Occipital lobe (tissue), 2 donors: ENCODE measurements around the gene ZNF467. TPM values are rescaled to one million over a fixed set of nuclear protein-coding genes. Genes with fewer than 3 reads are reported as not detected.

ENCODE experiments used
- DNase-seq: peaks from one replicate; lab custom pipeline; 2025; lab: John Stamatoyannopoulos, UW
- total RNA-seq: library from RNA; depleted of rRNA; stranded (reverse); fragments of >200 nt; gene quantifications from one replicate; pipeline ENCODE4 v1.2.3, GENCODE V29; 2014

Gene ZNF467
- total RNA-seq, 1 donor from 2014 or later = 1.2 TPM

GRCh38 chr7:149787428-149788299 is 14.3 kb upstream of the ZNF467 start:
- DNase-seq = no peak

- no peak for DNase-seq
These were observed 12.6 kb upstream of the ZNF467 start for GRCh38 chr7:149785983-149786382.

DNA sequence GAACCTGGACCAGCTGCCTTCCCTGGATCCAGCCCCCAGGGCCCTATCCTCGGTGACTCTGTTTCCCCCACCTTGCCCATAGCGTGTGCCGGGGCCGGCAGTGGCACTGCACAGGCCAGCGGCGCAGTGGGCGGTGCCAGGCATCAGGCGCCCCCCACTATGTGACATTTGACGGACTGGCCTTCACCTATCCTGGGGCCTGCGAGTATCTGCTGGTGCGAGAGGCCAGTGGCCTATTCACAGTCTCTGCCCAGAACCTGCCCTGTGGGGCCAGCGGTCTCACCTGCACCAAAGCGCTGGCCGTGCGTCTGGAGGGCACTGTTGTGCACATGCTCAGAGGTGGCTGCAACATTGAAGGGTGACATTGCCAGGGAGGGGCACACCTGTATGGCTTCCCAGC is 12.0 kb upstream of the ZNF467 start:
- DNase-seq = no peak

- no peak for DNase-seq
These were observed 10.8 kb upstream of the ZNF467 start for GRCh38 chr7:149784251-149784608.

GRCh38 chr7:149783386-149784250 is 10.2 kb upstream of the ZNF467 start:
- no peak for DNase-seq

GRCh38 chr7:149782682-149783345 is 9.4 kb upstream of the ZNF467 start:
- DNase-seq = no peak

- DNase-seq = no peak
These were observed 8.5 kb upstream of the ZNF467 start for GRCh38 chr7:149781921-149782320.

DNA sequence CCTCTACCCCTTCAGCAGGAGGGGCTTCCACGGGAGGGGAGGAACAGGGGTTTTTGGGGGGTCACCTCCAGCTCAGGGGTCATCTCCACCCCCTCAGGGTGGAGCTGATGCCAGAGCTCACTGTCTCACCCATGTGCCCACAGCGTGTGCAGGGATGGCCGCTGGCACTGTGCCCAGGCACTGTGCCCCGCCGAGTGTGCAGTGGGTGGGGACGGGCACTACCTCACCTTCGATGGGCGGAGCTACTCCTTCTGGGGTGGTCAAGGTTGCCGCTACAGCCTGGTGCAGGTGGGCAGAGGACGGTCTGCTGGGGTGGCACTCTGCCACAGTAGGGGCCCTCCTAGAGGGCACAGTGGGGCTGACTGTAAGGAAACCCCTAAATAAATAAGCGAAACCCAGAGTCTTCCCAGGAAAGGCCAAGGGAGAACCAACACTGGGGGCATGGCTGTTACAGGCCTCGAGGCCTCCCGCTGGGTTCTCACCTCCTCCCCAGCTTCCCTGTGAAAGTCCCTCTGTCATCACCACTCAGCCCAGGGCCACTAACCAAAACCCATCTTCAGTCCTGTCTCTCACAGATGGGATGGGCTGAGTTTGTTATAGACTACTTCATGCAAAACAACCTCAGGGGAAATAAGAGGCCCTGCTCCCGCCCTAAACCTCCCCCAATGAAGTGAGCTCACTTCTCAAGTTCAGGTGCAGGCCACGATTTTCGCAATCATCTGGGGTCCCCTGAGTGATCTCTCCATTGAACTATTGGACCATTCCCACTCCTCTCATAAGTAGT is 7.4 kb upstream of the ZNF467 start:
- no peak for DNase-seq

DNA sequence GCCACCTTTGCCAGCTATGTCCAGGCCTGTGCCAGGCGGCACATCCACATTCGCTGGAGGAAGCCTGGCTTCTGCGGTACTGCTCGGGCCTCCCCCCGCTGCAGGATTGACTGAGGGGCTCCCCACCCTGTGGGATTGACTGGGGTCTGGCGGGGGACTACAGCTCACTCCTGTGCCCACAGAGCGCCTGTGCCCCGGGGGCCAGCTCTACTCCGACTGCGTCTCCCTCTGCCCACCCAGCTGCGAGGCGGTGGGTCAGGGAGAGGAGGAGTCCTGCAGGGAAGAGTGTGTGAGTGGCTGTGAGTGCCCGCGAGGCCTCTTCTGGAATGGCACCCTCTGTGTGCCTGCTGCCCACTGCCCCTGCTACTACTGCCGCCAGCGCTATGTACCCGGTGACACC is 6.7 kb upstream of the ZNF467 start:
- no peak for DNase-seq

DNA sequence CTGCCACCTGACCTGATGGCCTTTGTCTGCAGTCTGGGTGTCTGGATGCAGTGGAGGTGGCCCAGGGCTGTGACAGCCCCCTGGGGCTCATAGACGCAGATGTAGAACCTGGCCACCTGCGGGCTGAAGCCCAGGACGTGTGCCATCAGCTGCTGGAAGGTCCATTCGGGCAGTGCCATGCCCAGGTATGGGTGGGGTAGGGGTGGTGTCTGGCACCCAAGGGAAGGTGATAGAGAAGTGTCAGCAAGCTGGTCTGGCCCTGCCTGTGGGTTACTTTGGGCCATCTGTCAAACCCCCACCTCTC is 6.1 kb upstream of the ZNF467 start:
- DNase-seq = no peak

DNA sequence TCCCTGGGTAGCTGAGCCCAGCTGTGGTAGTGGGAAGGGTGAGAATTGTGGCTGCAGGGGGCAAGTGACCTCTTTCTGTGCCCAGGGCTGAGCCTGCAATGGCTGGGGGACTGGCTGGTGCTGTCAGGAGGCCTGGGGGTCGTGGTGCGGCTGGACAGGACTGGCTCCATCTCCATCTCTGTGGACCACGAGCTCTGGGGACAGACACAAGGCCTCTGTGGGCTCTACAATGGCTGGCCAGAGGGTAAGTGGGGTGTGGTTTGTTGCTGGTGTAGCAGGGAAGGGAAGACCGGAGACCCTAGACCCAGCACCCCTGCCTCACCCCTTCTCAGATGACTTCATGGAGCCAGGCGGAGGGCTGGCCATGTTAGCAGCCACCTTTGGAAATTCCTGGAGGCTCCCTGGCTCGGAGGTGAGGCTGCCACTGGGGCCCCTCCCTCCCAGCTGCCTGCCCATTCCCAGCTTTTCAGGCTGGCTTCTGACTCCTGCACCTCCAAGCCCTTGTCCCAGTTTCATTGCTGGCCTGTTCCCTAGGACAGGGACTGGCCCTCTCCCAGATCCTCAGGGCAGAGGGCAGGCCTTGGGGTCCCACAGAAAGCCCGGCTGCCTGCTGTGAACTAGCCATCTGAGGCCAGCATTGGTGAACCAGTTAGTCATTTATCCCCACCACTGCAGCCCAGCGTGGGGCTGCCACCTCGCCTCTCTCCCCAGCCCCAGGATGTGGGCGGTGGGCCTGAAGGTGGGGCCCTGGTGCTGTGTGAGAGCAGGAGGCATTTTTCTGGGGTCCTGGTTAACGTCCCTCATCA is 5.5 kb upstream of the ZNF467 start:
- no peak for DNase-seq

DNA sequence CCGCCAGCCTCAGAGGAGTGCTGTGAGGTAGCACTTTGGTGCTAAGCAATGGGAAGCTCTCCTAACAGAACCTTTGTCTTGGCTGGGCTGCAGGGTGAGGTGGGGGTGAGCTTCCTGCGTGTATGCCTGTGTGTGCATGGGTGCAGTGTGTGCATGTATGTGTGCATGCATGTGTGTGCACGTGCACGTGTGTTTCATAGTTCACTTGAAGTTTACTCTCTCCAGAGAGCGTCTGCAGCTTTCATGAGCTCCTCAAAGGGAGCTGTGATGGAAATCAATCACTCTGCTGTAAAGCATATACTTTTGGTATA is 4.9 kb upstream of the ZNF467 start:
- no peak for DNase-seq

DNA sequence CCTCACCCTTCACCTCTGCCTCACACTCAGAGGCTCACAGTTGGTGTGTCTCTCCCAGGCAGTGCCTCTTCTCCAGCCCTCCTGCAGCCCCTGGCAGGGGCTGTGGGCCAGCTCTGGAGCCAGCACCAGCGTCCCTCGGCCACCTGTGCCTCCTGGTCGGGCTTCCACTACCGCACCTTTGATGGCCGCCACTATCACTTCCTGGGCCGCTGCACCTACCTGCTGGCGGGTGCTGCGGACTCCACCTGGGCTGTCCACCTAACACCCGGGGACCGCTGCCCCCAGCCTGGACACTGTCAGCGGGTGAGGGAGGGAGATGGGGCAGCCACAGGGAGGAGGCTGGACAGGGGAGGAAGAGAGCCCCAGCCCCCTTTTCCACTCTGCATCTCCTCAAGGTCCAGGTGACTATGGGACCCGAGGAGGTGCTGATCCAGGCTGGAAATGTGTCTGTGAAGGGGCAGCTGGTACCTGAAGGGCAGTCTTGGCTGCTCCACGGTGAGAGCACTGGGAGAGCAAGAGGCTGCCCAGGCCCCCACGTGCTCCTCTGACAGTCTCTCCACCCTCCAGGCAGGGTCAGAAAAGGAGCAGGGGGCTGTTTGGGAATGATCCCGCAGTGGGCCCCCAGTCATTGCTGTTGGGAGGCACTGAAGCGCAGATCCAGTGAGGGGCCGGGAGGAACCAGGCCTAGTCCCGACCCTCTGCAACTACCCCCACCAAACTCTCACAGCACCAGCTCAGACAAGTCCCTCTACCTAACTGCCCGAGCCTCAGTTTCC is 4.4 kb upstream of the ZNF467 start:
- DNase-seq = no peak

DNA sequence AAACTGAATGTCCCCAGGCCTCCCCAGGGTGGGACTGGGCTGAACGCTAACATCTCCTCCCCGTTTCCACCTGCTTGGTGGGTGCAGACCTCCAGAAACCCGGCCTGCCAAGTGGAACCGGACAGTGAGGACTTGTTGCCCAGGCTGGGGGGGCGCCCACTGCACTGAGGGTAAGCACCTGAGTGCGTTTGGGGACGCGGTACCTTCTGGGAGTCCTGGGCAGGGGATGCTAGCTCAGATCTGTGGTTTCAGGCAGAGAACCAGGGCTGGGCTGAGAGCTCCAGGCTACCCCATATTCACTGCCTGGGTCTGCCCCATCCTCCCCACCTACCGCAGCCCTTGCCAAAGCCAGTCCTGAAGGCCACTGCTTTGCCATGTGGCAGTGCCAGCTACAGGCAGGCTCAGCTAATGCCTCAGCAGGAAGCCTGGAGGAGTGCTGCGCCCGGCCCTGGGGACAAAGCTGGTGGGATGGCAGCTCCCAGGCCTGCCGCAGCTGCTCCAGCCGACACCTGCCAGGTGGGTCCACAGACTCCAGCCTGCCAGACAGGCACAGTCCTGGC is 3.5 kb upstream of the ZNF467 start:
- DNase-seq = no peak

DNA sequence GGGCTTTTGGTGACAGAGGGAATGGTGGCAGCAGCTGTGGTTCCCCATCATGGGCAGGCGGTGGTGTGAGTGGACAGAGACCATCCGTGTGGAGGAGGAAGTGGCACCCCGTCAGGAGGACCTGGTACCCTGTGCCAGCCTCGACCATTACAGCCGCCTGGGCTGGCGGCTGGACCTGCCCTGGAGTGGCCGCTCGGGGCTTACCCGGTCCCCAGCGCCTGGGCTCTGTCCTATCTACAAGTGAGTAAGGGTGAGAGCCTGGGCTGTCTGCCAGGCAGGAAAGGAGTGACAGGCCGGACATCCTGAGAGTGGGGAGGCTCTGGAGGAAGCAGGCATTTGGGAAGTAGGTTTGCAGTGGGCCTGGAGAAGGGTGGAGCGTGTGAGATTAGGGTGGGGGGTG is 2.9 kb upstream of the ZNF467 start:
- no peak for DNase-seq

GRCh38 chr7:149775176-149775556 is 1.8 kb upstream of the ZNF467 start:
- no peak for DNase-seq

- DNase-seq = no peak
These were observed 1.1 kb upstream of the ZNF467 start for GRCh38 chr7:149774237-149775175.

DNA sequence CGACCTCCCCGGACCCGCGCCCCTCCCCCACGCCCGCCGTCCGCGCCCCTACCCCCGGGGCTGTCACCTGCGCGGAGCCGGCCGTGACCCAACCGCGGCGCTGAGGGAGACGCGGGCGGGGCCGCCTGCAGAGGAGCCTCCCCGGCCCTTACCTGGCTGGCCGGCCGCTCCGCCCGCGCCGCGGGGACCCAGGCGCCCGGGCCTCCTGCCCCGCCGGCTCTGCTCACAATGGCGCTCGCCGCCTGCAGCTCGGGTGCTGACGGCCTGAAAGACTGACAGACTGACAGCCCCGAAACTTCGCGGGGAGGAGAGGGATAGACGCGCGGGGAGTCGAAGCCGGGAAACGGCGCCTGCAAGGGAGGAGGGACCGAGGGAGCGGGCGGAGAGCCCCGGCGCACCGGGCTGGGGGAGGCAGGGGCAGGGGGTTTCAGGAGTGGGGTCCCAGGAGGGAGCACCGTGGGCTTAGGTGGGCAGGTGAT is 393 bp downstream of the ZNF467 start:
- DNase-seq = no peak
